NAMALWA (cell line): ENCODE data around the gene RBMS3.

Source experiments
- DNase-seq: peaks from one replicate; pipeline ENCODE4 v3.0.0-alpha.2; 2015; ENCODE audit warnings: low spot score

The RBMS3 gene

GRCh38 chr3:29679944-29680343 lies 399.1 kb downstream of the RBMS3 start:
- no peak for DNase-seq

- peak; percentile 15 for DNase-seq
Measured at GRCh38 chr3:29683018-29683993, 402.4 kb downstream of the RBMS3 start.

GRCh38 chr3:29686889-29687592 lies 406.2 kb downstream of the RBMS3 start:
- DNase-seq, result peak; percentile 52

- no peak for DNase-seq
Measured at GRCh38 chr3:29690686-29691353, 409.9 kb downstream of the RBMS3 start.

GRCh38 chr3:29693863-29694262 lies 413.0 kb downstream of the RBMS3 start:
- no peak for DNase-seq

- DNase-seq, result no peak
Measured at GRCh38 chr3:29694331-29694730, 413.5 kb downstream of the RBMS3 start.

- DNase-seq, result no peak
Measured at GRCh38 chr3:29694783-29695182, 413.9 kb downstream of the RBMS3 start.

GRCh38 chr3:29695201-29695600 lies 414.3 kb downstream of the RBMS3 start:
- DNase-seq, result no peak

- DNase-seq, result no peak
Measured at GRCh38 chr3:29695643-29696198, 414.9 kb downstream of the RBMS3 start.

- DNase-seq, result no peak
Measured at GRCh38 chr3:29696311-29696710, 415.4 kb downstream of the RBMS3 start.

- DNase-seq, result no peak
Measured at GRCh38 chr3:29697989-29698388, 417.1 kb downstream of the RBMS3 start.

GRCh38 chr3:29700256-29700655 lies 419.4 kb downstream of the RBMS3 start:
- DNase-seq, result no peak

- no peak for DNase-seq
Measured at GRCh38 chr3:29701326-29701983, 420.6 kb downstream of the RBMS3 start.

- DNase-seq, result no peak
Measured at GRCh38 chr3:29705906-29706844, 425.3 kb downstream of the RBMS3 start.

GRCh38 chr3:29708884-29709283 lies 428.0 kb downstream of the RBMS3 start:
- DNase-seq, result no peak

GRCh38 chr3:29711255-29711771 lies 430.4 kb downstream of the RBMS3 start:
- DNase-seq, result no peak

- DNase-seq, result no peak
Measured at GRCh38 chr3:29716213-29716612, 435.3 kb downstream of the RBMS3 start.

- no peak for DNase-seq
Measured at GRCh38 chr3:29718661-29719065, 437.8 kb downstream of the RBMS3 start.

GRCh38 chr3:29720665-29721064 lies 439.8 kb downstream of the RBMS3 start:
- DNase-seq, result no peak

GRCh38 chr3:29721789-29722188 lies 440.9 kb downstream of the RBMS3 start:
- DNase-seq, result no peak
